ES-I3 (cell line): ENCODE measurements around the gene MPRIP.

Experiments used
- H3K36me3 ChIP-seq: 2 replicates; pipeline ENCODE4 v1.6.1; 2013; ENCODE audit warnings: mild to moderate bottlenecking, low read length, control low read depth, moderate library complexity; ENCODE audit not compliant: insufficient read depth
- H3K4me1 ChIP-seq: 2 replicates; pipeline ENCODE4 v1.6.1; 2013; ENCODE audit warnings: mild to moderate bottlenecking, control low read depth, low read length; ENCODE audit not compliant: insufficient read depth
- H3K9ac ChIP-seq: 2 replicates; pipeline ENCODE4 v1.6.1; 2013; ENCODE audit warnings: low read depth, mild to moderate bottlenecking, low read length, moderate library complexity
- H3K9me3 ChIP-seq: 2 replicates; pipeline ENCODE4 v1.6.1; 2013; ENCODE audit warnings: mild to moderate bottlenecking, low read length, moderate library complexity; ENCODE audit not compliant: control insufficient read depth, insufficient read depth

Gene MPRIP

GRCh38 chr17:17096438-17097178, 54.4 kb downstream of the MPRIP start:
- no peaks in the 10 kb centered on the region for H3K9me3 ChIP-seq
- H3K9ac ChIP-seq: no peak overlapping the region
- H3K36me3 ChIP-seq: no peaks in the 10 kb centered on the region
- peaks cover 22% of the 10 kb centered on the region for H3K4me1 ChIP-seq

- no peaks in the 10 kb centered on the region for H3K36me3 ChIP-seq
- H3K4me1 ChIP-seq: peaks cover 18% of the 10 kb centered on the region; the same call in 1 of the 2 replicates
- no peak overlapping the region for H3K9ac ChIP-seq
- no peaks in the 10 kb centered on the region for H3K9me3 ChIP-seq
Measured at GRCh38 chr17:17097763-17098345, 55.6 kb downstream of the MPRIP start.

- no peaks in the 10 kb centered on the region for H3K9me3 ChIP-seq
- H3K9ac ChIP-seq: no peak overlapping the region
- H3K36me3 ChIP-seq: no peaks in the 10 kb centered on the region
- peaks cover 14% of the 10 kb centered on the region; the same call in 1 of the 2 replicates for H3K4me1 ChIP-seq
Measured at GRCh38 chr17:17098551-17099179, 56.4 kb downstream of the MPRIP start.

GRCh38 chr17:17102176-17102575, 59.9 kb downstream of the MPRIP start:
- H3K4me1 ChIP-seq: no peaks in the 10 kb centered on the region
- H3K9me3 ChIP-seq: no peaks in the 10 kb centered on the region
- no peak overlapping the region for H3K9ac ChIP-seq
- H3K36me3 ChIP-seq: no peaks in the 10 kb centered on the region

GRCh38 chr17:17103160-17103559, 60.9 kb downstream of the MPRIP start:
- H3K9ac ChIP-seq: no peak overlapping the region
- H3K36me3 ChIP-seq: no peaks in the 10 kb centered on the region
- H3K4me1 ChIP-seq: no peaks in the 10 kb centered on the region
- no peaks in the 10 kb centered on the region for H3K9me3 ChIP-seq

- Histone ChIP-seq H3K36me3 (no peaks in the 10 kb centered on the region), H3K4me1 (no peaks in the 10 kb centered on the region), H3K9ac (no peak overlapping the region), H3K9me3 (no peaks in the 10 kb centered on the region)
Measured at GRCh38 chr17:17104036-17104435, 61.8 kb downstream of the MPRIP start.

GRCh38 chr17:17104494-17104893, 62.2 kb downstream of the MPRIP start:
- no peaks in the 10 kb centered on the region for H3K36me3 ChIP-seq
- H3K4me1 ChIP-seq: no peaks in the 10 kb centered on the region
- H3K9me3 ChIP-seq: no peaks in the 10 kb centered on the region
- H3K9ac ChIP-seq: no peak overlapping the region

GRCh38 chr17:17105976-17106375, 63.7 kb downstream of the MPRIP start:
- H3K9me3 ChIP-seq: no peaks in the 10 kb centered on the region
- no peaks in the 10 kb centered on the region for H3K4me1 ChIP-seq
- H3K9ac ChIP-seq: no peak overlapping the region

GRCh38 chr17:17106756-17107155, 64.5 kb downstream of the MPRIP start:
- Histone ChIP-seq H3K9me3 (no peaks in the 10 kb centered on the region), H3K36me3 (no peaks in the 10 kb centered on the region), H3K9ac (no peak overlapping the region), H3K4me1 (no peaks in the 10 kb centered on the region)

More at GRCh38 chr17:17105976-17106375, 63.7 kb downstream of the MPRIP start:
- no peaks in the 10 kb centered on the region for H3K36me3 ChIP-seq

- no peak overlapping the region for H3K9ac ChIP-seq
- no peaks in the 10 kb centered on the region for H3K9me3 ChIP-seq
- H3K4me1 ChIP-seq: no peaks in the 10 kb centered on the region
- no peaks in the 10 kb centered on the region for H3K36me3 ChIP-seq
Measured at GRCh38 chr17:17107281-17107680, 65.0 kb downstream of the MPRIP start.

GRCh38 chr17:17107891-17108431, 65.7 kb downstream of the MPRIP start:
- H3K9me3 ChIP-seq: no peaks in the 10 kb centered on the region
- H3K36me3 ChIP-seq: no peaks in the 10 kb centered on the region
- H3K4me1 ChIP-seq: no peaks in the 10 kb centered on the region
- no peak overlapping the region for H3K9ac ChIP-seq

- Histone ChIP-seq H3K9ac (no peak overlapping the region), H3K4me1 (no peaks in the 10 kb centered on the region), H3K9me3 (no peaks in the 10 kb centered on the region), H3K36me3 (no peaks in the 10 kb centered on the region)
Measured at GRCh38 chr17:17108451-17109049, 66.3 kb downstream of the MPRIP start.

- H3K36me3 ChIP-seq: no peaks in the 10 kb centered on the region
- no peak overlapping the region for H3K9ac ChIP-seq
- no peaks in the 10 kb centered on the region for H3K9me3 ChIP-seq
- no peaks in the 10 kb centered on the region for H3K4me1 ChIP-seq
Measured at GRCh38 chr17:17109256-17109655, 67.0 kb downstream of the MPRIP start.

- H3K4me1 ChIP-seq: no peaks in the 10 kb centered on the region
- no peaks in the 10 kb centered on the region for H3K36me3 ChIP-seq
- no peak overlapping the region for H3K9ac ChIP-seq
- H3K9me3 ChIP-seq: no peaks in the 10 kb centered on the region
Measured at GRCh38 chr17:17109907-17110306, 67.7 kb downstream of the MPRIP start.
